ENCODE results near the gene TMEM233.
"Not testable (repeated sequence)": the region's sequence is repeated elsewhere in the genome, so short reads cannot be mapped to it uniquely, and the experiment has no call there.

TMEM233 gene

DNA sequence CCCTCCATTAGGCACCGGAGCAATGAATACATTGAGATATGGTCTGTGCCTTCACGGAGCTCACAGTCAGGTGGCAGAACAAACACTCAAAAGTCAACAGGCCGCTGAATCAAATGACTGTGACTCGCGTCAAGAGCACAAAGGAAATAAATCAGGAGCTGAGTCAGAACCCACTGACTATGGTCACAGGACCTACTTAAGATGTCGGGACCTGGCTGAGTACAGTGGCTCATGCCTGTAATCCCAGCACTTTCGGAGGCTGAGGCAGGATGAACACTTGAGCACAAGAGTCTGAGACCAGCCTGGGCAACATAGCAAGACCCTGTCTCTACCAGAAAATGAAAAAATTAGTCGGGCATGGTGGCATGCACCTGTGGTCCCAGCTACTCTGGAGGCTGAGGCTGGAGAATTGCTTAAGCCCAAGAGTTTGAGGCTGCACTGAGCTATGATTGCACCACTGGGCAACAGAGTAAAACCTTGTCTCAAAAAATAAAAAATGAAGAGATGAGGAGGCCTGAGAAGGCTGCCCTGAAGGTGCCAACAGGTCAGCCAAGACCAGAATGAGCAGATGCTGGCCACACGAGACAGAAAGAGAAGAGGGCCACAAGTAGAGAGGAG, 19.9 kb downstream of the TMEM233 start:
- DNase-seq = no peak

DNA sequence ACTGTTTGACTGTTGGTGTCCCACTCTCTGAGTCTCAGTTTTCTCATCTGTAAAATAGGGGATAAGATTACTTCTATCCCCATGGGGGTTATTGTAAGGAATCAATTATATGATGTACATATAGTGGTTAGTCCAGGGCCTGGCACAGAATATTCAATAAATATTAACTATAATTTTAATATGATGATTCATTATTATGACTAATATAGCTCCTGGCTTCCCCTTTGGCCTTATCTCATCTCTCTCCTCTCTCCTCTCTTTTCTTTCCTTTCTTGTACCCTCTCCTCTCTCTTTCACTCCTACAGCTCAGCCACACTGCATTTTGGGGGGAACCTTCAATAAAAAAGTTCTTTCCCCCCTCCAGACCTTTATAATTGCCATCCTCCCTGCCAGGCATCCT, 21.1 kb downstream of the TMEM233 start:
- DNase-seq = no peak

DNA sequence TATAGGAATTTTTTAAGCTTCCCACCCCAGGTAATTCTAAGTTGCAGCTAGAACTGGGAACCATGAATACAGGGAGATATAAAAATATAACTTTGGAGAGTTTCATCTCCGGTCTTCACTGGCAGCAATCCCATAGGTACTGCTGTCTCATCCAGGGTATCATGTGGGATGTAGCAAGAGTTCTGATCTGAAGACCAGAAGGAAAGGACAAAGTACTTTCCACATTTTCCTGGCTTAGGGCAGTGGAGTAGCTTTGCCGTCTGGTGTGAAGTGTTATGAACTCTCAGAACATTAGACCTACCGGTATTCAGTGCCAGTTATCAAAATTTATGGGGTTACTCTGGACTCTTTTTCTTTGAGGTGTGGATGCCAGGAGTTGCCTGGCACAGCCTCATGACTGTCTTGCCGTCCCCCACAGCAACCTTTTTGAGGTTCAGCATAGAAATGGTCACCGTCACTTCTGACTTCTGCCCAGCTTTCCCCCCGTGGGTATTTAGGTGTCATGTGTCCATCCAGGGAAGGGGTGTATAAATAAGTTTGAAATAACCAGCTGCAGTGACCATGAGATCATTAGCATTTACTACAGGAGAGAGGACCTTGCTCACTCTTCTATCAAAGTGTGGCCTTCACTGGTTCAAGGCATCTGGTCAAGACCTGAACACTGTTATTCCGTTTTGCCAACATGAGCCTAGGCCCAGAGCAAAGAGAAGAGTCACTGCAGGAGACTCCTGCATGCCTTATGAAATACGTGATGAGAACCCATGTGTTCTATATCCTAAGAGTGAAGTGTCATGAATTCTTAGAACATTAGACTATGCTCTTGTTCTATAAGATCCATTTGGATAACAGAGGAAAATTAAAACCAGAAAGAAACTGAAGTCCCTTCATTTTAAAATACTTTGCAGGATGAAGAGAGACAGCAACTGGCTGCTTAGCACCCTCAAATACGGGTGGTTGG, 22.2 kb downstream of the TMEM233 start:
- DNase-seq = no peak

DNA sequence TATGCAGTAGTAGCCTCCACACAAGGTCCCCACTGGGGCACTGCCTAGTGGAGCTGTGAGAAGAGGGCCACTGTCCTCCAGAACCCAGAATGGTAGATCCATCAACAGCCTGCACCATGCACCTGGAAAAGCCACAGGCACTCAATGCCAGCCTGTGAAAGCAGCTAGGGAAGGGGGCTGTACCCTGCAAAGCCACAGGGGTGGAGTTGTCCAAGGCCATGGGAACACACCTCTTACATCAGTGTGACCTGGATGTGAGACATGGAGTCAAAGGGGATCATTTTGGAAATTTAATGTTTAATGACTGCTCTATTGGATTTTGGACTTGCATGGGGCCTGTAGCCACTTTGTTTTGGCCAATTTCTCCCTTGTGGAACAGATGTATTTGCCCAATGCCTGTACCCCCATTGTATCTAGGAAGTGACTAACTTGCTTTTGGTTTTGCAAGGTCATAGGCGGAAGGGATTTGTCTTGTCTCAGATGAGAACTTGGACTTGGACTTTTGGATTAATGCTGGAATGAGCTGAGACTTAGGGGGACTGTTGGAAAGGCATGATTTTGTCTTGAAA, 24.8 kb downstream of the TMEM233 start:
- DNase-seq = not testable (repeated sequence)

DNA sequence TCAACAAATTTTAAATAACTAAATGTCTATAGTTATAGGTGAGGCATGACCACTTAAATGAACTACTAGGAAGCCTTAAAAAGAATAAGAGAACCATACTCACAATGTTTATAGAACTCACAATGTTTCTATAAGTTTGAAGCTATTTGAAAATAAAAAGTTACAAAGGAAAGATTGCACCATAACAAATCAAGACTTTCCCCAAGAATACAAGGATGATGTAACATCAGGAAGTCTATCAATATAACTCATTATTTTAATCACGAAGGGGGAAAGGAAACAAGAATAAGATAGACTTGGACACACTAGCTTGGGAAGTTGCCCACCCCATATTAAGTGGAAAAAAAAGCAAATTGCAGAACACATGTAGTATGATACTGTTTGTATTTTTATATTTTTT, 26.9 kb downstream of the TMEM233 start:
- DNase-seq = no peak

DNA sequence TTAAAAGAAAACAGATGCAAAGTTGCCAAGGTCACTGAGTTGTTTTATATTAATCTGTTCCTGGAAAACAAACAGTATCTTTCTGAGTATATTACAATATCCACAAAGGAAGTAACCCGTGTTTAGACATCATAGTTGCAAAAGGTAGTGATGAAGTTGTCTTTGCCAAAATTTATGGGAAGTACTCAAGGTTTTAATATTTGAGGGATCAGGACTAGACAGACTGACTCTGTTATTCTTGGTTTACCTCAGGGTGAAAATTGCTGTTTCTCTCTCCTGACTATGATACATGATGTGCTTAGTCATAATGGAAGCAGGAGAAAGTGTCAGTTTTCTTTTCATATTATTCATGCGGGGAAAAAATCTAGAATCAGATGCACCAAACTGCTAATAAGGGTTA, 28.3 kb downstream of the TMEM233 start:
- DNase-seq = no peak

DNA sequence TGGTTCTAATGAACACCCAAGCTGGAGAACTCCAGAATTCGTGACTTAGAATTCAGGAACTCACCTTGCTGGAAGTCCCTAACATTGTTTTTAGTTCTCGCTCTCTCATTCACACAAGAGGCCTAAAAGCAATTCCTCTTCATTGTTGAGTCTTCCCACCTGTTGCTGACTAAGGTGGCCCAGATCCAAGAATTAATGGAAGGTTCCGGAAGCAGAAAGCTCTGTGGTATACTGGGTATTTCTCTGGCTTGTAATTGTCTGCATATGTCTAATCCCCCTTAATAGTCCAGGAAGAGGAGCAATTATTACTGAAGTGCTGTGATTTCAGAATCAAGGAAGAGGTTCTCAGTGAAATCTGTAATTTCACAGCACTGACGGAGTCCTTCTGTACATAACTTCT, 31.4 kb downstream of the TMEM233 start:
- DNase-seq = no peak

DNA sequence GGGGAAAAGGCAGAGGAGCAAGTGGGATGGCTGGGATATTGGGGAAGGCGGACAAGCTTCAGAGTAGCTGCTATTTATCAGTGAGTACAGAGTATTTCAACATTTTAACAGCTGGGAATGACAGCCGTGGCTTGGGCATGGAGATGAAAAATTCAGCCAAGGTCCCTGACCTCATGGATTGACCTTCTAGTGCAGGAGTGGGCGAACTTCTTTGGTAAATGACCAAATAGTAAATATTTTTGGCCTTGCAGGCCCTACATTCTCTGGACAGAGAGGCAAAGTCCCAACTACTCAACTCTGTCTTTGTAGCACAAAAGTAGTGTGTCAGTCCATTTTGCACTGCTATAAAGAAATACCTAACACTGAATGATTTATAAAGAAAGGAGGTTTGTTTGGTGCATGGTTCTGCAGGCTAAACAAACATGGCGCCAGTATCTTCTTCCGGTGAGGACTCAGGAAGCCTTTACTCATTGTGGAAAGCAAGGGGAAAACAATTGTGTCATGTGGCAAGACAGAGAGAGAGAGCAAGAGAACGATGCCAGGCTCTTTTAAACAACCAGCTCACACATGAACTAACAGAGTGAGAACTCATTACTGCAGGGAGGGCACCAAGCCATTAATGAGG, 33.6 kb downstream of the TMEM233 start:
- no peak for DNase-seq

DNA sequence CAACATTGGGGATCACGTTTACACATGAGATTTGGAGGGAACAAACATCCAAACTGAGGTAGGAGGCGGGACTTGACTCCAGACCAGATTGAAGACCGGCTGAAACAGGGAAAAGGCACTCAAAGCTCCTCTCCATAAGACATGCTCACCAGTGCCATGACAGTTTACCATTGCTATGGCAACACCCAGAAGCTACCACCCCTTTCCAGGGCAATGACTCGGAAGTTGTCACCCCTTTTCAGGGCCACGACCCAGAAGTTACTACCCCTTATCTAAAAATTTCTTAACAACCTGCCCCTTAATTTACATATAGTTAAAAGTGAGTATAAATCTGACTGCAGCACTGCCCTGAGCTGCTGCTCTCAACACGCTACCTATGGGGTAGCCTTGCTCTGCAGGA, 34.1 kb downstream of the TMEM233 start:
- no peak for DNase-seq

DNA sequence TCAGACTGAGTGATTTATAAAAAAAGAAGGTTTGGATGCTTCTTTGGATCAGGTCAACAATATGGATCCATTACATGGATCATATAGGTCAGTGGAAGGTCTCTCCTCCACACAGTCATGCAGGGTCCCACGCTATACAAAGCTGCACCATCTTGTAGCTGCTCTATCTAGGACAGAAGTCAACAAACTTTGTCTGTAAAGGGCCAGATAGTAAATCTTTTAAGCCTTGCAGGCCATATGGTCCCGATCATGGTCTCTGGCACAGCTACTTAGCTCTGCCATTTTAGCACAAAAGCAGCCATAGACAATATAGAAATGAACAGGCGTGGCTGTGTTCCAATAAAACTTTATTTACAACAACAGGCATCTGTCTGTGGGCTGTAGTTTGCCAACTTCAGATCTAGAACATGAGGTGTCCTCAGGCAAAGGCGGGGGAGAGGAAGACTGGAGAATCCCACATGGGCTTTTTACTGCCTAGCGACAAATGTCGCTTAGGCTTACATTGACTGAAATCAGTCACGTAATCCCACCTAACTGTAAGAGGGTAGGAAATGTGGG, 36.7 kb downstream of the TMEM233 start:
- no peak for DNase-seq

DNA sequence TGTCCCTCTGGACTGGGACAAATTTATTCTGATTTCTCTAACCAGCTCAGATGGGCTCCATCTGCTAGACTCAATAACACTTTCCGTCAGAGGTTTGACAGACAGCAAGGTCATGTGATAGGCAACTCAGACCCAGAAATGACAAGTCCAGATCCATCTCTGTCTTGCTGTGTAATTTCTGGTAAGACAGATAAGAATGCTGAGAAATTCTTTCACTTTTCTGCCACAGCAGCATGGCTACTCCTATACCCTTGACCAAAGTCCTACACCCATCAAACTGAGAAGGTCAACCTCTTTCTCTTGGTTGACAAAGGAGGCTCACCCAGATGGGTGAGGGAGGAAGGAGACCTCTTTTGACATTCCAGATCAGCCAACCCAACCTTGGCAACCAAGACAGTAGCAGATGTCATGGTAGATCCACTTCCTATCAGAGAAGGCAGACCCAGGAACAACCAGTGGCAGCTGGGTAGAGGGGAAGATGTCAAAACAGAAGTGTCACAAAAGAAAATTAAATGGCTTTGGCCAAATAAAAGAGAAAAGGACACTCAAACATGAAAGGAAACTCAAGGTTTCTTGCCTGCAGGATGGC, 37.5 kb downstream of the TMEM233 start:
- DNase-seq = no peak

DNA sequence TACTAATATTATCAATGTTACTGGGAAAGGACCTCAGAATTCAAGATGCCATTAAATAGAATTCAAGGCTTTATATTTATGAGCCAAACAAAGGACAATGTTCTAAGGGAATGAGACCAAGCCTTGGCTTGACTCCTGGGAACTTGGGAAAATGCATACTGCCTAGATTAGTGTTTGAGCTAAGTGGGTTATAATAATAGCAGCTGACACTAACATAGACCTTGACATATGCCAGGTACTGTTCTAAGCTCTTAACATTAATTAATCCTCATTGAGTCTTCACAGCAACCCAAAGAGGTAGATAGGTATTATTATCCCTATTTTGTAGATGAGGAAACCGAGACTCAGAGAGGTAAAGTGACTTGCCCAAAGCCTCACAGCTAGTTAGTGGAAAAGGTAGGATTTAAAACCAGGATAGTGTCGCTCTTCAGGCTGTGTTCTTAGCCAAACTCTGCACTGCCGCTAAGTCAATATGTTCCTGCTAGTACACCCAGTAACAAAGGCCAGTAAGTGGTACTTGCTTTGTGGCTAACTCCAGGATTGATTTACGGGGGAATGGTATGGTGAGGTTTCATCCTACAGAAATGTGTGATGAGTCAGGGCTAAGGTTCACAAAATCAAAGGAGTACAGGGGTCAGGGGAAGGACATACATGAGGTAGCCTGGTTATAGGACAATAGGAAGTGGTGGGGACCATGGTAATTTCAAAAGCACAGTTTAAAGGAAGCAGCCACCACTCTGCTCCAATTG, 38.5 kb downstream of the TMEM233 start:
- DNase-seq = no peak

DNA sequence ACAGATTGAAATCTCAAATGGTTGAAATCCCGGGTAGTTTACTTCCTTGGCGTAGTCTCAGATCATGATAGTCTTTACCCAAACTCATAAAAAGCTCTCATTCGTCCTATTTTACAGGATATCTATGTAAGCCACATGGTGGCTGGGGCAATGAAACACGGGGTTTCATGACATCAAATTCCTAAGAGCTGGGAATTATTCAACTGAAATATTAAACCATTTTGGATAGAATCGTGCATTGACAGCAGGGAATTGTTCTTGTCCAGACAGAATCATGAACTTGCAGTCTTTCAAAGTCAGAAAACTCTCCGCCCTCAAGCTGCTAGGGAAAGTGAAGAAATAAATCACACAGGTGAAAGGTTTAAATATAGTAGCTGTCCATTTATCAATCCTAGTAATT, 41.2 kb downstream of the TMEM233 start:
- DNase-seq = no peak

DNA sequence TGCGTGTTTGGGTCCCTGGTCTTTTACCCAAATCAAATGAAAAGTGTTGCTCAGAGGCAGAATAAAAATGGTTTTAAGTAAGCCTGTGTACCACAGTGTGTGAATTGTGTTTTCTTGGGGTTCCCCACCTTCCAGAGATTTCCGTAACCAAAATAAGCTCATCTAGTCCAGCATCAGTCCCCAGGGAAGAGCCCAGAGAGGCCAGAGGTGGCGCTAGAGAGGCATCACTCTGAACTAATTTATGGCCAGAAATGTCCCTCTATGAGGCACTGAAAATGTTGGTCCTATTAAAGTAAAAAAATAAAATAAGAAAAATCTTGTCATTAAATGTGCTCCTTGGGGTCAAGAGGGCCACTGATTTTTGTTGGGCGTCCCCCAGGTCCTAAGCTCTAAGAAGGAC, 49.4 kb downstream of the TMEM233 start:
- no peak for DNase-seq

DNA sequence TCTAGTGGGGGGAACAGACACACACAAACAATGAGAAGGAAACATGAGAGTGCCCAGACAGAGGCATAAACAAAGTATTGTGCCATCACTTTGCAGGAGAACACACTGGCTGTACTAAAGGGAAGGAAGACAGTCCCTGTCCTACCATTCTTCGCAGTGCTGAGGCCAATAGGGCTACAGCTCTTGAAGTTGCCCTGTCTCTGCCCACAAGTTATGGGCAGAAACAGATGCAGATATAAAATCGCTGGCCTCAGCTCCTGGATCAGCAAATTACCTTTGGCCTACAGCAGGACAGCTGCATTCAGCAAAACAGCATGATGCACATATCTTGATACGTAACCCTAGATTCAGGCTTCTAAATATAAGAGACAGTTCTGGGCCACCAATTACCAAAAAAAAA, 51.4 kb downstream of the TMEM233 start:
- DNase-seq = no peak

DNA sequence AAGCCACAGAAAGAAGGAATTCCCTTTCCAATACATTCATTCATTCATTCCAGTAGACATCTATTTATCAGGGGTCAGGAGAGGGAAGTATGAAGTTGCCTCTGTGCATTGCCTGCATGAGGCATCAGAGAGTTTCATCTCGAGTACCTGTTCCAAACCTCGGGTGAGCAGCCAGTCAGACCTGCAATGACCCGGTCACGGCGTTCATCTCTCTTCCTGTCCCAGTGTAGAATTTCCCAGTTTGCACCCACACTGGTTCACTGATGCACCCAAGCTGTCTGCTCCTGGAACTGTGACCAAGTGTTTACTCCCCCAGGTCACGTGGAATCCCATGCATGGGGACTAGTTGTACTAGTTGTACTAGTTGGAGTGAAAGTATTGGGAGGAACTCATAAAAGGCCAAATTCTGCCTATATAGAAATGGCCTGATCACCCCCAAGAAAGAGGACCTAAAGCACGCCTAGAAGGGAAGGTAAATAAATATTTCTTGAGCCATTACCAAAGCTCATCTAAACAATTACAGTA, 52.0 kb downstream of the TMEM233 start:
- DNase-seq = no peak

DNA sequence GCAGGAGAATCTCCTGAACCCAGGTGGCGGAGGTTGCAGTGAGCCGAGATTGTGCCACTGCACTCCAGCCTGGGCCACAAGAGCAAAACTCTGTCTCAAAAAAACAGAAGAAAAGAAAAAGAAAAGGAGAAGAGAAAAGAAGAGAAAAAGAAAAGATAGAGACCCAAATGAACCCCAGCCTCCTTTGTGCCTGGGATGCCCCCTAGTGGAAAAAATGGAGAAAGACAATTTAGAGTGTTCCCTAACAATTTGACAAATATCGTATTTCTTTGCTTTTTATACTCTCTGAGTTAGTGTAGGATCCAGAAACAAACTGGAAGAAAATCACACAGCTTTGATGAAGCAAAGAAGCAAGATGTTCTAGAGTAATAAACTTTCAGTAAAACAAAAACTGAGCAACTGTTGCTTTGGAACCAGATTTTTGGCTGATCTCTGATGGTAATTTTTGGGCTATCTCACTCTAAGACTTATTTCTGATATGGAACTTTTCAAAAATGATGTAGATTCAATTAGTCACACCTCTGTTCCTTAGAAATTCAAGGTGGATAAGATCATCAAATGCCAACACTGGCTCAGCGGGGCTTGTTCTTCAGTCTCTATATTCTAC, 55.7 kb downstream of the TMEM233 start:
- peak; percentile 34 for DNase-seq

DNA sequence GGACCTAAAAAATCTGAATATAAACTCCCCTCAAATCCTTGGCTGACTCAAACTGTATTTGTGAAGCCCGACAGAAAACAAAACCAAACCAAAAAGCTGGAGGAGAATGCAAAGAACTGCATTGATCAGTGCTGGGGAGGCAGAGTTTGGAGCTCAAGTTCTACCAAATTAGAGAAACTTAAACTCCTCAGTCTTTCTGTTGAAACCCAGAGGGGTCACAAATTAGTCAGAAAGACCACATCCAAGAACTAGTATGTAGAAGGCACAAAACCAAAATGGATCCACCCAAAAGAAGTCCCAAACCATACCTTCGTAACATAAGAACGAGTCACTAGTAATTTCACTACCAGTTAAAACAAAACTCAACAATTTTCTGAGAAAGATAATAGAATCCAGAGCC, 59.1 kb downstream of the TMEM233 start:
- DNase-seq = no peak

DNA sequence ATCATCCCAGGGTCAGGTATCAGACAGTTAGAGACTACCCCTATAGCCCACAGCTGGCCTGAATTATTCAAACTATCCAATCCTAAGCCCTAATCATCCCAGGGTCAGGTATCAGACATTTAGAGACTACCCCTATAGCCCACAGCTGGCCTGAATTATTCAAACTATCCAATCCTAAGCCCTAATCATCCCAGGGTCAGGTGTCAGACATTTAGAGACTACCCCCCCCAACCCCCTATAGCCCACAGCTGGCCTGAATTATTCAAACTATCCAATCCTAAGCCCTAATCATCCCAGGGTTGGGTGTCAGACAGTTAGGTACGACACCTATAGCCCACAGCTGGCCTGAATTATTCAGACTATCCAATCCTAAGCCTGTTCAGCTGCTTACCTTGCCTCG, 63.4 kb downstream of the TMEM233 start:
- DNase-seq = not testable (repeated sequence)

DNA sequence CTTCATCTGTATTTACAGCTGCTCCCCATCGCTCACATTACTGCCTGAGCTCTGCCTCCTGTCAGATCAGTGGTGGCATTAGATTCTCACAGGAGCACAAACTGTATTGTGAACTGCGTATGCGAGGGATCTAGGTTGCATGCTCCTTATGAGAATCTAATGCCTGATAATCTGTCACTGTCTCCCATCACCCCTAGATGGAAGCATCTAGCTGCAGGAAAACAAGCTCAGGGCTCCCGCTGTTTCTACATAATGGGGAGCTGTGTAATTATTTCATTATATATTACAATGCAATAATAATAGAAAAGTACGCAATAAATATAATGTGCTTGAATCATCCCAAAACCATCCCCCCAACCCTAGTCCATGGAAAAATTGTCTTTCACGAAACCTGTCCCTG, 64.6 kb downstream of the TMEM233 start:
- not testable (repeated sequence) for DNase-seq

DNA sequence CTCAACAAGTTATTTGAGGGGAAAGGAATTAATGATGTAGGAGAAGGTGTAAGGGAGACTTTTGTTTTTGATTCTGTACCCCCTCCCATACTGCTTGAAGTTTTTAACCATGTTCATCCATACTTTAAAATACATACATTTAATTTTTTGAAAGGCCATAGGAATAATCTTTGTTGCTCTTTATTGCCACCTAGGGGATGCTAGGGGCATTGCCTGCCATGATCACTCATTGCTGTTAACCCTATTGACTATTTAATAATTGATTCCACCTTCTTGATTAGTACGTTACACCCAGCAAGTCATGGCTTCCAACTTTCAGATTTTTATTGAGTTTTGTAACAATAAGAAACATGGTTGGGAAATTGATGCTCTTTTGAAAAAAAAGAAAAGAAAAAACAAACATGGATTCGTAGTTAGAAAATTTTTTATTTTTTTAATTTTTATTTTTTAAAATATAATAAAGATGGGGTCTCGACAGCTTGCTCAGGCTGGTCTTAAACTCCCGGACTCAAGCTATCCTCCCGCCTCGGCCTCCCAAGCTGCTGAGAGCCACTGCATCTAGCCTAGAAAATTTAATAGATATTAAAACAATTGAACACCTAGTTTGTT, 65.8 kb downstream of the TMEM233 start:
- peak; percentile 61 for DNase-seq
